Endothelial cell (in vitro differentiated cells): Measurements from ENCODE around the gene OR51M1. TPM values are rescaled to one million over a fixed set of nuclear protein-coding genes. Genes with fewer than 3 reads are reported as not detected.
"Not testable (repeated sequence)": the region's sequence is repeated elsewhere in the genome, so short reads cannot be mapped to it uniquely, and the experiment has no call there.

Experiments
- DNase-seq: peaks from one replicate; pipeline ENCODE4 v3.0.0; 2021; ENCODE audit warnings: low spot score
- H3K27ac Mint-ChIP-seq: one replicate; pipeline ENCODE4 v1.8.0; 2021; ENCODE audit warnings: mixed read lengths, inconsistent platforms; ENCODE audit not compliant: unreplicated experiment
- H3K27me3 Mint-ChIP-seq: one replicate; pipeline ENCODE4 v1.8.0; 2021; ENCODE audit warnings: mild to moderate bottlenecking, moderate library complexity, mixed read lengths, inconsistent platforms; ENCODE audit not compliant: unreplicated experiment
- H3K36me3 Mint-ChIP-seq: one replicate; pipeline ENCODE4 v1.8.0; 2021; ENCODE audit warnings: mild to moderate bottlenecking, low read depth, mixed read lengths, inconsistent platforms; ENCODE audit not compliant: unreplicated experiment
- H3K4me1 Mint-ChIP-seq: one replicate; pipeline ENCODE4 v1.8.0; 2021; ENCODE audit warnings: mild to moderate bottlenecking, mixed read lengths, inconsistent platforms; ENCODE audit not compliant: unreplicated experiment
- H3K4me3 Mint-ChIP-seq: one replicate; pipeline ENCODE4 v1.8.0; 2021; ENCODE audit warnings: mild to moderate bottlenecking, mixed read lengths, inconsistent platforms; ENCODE audit not compliant: unreplicated experiment
- H3K9me3 Mint-ChIP-seq: one replicate; pipeline ENCODE4 v1.8.0; 2021; ENCODE audit warnings: mixed read lengths, inconsistent platforms; ENCODE audit not compliant: unreplicated experiment
- CTCF ChIP-seq: fragments of 200-600 bp; sonication (generic); IDR thresholded peaks from one replicate; pipeline ENCODE4 v1.5.0; 2021; ENCODE audit warnings: antibody characterized with exemption; ENCODE audit not compliant: unreplicated experiment
- long read RNA-seq: library from polyadenylated mRNA; unstranded; transcript quantifications from one replicate; pipeline ENCODE4 v2.0.0, GENCODE V29; 2020; ENCODE audit not compliant: unreplicated experiment
- total RNA-seq: library from RNA; stranded (reverse); fragmentation: NEBNext Ultra II Directional; extraction: Animal tissue kit (Norgen Biotek cat#: 25700); gene quantifications from one replicate; pipeline ENCODE4 v1.2.1, GENCODE V29; 2021; ENCODE audit not compliant: unreplicated experiment

The OR51M1 gene, protein sequence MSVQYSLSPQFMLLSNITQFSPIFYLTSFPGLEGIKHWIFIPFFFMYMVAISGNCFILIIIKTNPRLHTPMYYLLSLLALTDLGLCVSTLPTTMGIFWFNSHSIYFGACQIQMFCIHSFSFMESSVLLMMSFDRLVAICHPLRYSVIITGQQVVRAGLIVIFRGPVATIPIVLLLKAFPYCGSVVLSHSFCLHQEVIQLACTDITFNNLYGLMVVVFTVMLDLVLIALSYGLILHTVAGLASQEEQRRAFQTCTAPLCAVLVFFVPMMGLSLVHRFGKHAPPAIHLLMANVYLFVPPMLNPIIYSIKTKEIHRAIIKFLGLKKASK
- not detected for total RNA-seq
- long read RNA-seq, result 0 reads

DNA sequence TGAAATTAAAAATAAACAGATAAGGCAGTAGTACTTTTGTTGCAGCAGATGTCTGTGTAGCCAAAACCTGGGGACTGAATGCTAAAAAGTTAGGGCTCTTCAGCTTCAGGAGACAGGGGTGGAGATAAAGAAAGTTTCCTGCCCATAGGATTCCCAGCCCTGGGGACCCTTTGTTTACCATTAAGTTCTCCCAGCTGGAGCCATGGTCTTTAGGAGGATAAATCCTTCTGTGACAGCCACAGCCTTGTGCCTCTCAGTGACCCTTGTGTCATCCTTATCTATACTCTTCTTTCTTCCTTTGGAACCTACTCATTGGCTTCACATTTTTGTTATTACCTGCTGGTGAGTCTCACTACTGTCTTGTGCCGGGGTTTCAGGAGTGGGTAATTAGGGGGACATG is at the start of gene OR51M1:
TSS of gene OR51M1 (plus strand) at position 237 of the 400 bp plus-strand sequence. CDS start 5,587 bp downstream, outside the sequence.
- H3K36me3 Mint-ChIP-seq, result no peaks in the 10 kb centered on the region
- no peaks in the 10 kb centered on the region for H3K27me3 Mint-ChIP-seq
- no peaks in the 10 kb centered on the region for H3K9me3 Mint-ChIP-seq
- no peaks in the 10 kb centered on the region for H3K4me1 Mint-ChIP-seq
- TF ChIP-seq CTCF, result no peak
- DNase-seq, result no peak
- H3K27ac Mint-ChIP-seq, result peak within 1 kb of the TSS; percentile 64
- H3K4me3 Mint-ChIP-seq, result no peak within 1 kb of the TSS

DNA sequence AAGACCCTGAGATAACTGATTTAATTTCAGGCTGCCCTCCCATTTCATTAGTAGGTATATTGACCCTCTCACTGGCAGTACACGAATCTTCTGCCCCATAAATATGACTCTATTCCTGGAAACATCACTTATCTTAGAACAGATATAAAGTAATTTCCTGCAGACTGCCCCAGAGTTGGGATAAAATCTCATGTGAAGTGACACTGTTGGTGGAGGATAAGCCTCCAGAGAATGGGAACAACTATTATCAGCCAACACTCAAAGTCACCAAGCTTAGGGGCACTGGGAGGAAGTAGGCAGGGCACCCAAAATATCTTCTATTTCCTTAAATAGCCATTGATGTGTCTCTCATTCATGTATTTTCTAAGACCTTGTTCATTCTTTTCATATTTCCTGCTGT is 48.4 kb upstream of the OR51M1 start:
- no peak for TF ChIP-seq CTCF
- H3K27ac Mint-ChIP-seq, result no peak overlapping the region
- peaks cover 6% of the 10 kb centered on the region for H3K27me3 Mint-ChIP-seq
- no peaks in the 10 kb centered on the region for H3K36me3 Mint-ChIP-seq
- H3K4me3 Mint-ChIP-seq, result no peak overlapping the region
- no peaks in the 10 kb centered on the region for H3K9me3 Mint-ChIP-seq
- no peak for DNase-seq
- no peaks in the 10 kb centered on the region for H3K4me1 Mint-ChIP-seq

DNA sequence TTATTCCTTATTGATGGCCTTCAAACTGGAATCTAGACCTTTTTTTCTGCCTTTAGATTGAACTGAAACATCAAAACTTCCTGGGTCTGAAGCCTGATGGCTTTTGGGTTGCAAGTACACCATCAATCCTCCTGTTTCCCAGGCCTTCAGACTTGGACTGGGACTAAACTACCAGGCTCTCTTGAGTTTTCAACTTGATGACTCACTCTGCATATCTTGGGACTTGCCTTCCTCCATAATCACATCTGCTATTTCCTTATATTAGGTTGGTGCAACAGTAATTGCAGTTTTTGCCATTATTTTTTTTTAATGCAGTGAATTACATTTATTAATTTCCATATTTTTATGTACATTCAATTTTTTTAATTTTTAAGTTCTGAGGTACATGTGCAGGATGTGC is 47.3 kb upstream of the OR51M1 start:
- Mint-ChIP-seq H3K4me3 (no peak overlapping the region), H3K27ac (no peak overlapping the region), H3K9me3 (no peaks in the 10 kb centered on the region), H3K36me3 (no peaks in the 10 kb centered on the region), H3K27me3 (peaks cover 6% of the 10 kb centered on the region), H3K4me1 (no peaks in the 10 kb centered on the region)
- DNase-seq, result no peak
- TF ChIP-seq CTCF, result no peak

- not testable (repeated sequence) for H3K36me3 Mint-ChIP-seq, H3K27ac Mint-ChIP-seq, H3K9me3 Mint-ChIP-seq, H3K27me3 Mint-ChIP-seq, H3K4me1 Mint-ChIP-seq, DNase-seq, H3K4me3 Mint-ChIP-seq
These were observed 46.4 kb upstream of the OR51M1 start for GRCh38 chr11:5337253-5337652.

GRCh38 chr11:5339771-5340322 is 43.8 kb upstream of the OR51M1 start:
- H3K27ac Mint-ChIP-seq, result no peak overlapping the region
- H3K27me3 Mint-ChIP-seq, result peaks cover 6% of the 10 kb centered on the region
- no peaks in the 10 kb centered on the region for H3K4me1 Mint-ChIP-seq
- DNase-seq, result no peak
- no peaks in the 10 kb centered on the region for H3K9me3 Mint-ChIP-seq
- no peak overlapping the region for H3K4me3 Mint-ChIP-seq
- no peak for TF ChIP-seq CTCF
- no peaks in the 10 kb centered on the region for H3K36me3 Mint-ChIP-seq
